ENCODE data around the gene KRT82. TPM values are rescaled to one million over a fixed set of nuclear protein-coding genes. Genes with fewer than 3 reads are reported as not detected.

Gene KRT82
- total RNA-seq, 4 donors from 2014 or later, result not detected

DNA sequence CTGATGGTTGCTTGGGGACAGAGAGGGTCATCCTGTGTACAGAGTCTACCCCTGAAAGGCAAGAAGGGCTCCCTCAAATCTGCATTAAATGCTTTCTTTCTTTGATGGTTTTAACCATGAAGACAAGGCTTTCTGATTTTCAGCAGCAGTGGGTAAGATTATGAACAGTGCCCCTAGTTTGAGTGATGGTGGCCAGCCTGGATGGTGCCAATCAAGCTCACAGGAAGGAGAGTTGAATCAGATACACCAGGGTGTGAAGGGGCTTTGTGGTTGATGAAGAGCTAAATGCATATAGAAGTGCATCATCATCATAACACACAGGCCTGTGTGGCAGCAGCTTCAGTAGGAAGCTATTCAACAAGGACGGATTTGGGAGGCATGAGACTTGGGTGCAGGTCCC is 44.6 kb downstream of the KRT82 start:
- H3K9me3 ChIP-seq, result no peaks in the 10 kb centered on the region
- H3K27ac ChIP-seq, result no peak overlapping the region
- no peaks in the 10 kb centered on the region for H3K36me3 ChIP-seq
- no peak for DNase-seq
- H3K4me1 ChIP-seq, result peaks cover 0 to 14% (median 3%) of the 10 kb centered on the region in 4 donors
- H3K4me3 ChIP-seq, result no peak overlapping the region
- no peak for TF ChIP-seq CTCF (IDR thresholded peaks at IDR 0.05)
- H3K27me3 ChIP-seq, result no peaks in the 10 kb centered on the region

DNA sequence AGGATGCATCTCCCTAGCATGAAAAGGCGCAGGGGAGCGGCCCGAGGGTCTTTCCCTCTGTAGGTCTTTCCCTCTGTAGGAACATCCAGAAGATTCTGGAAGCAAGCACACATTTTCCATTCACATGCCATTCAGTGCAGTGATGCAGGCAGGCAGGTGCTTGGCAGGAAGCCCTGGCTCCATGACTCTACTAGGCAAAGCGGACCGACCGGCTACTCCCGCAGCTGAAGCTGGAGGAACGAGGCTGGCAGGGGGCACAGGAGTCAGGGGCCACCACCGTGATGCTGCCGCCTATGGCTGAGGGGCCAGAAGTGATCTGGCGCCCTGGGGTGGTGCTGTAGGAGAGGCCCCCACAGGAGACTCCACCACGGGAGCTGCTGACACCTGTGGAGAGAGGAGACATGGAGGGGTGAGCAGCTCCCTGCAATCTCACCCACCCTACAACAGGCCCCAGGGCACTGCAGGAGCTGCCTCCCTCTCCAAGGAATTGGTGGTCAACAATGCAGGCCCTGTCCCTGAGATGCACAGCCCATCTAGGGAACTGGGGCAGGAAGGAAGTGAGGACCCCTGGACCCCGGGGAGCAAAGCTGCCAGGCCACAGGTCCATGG is 45.4 kb downstream of the KRT82 start:
- Histone ChIP-seq H3K4me1 (peaks cover 0 to 14% (median 3%) of the 10 kb centered on the region in 4 donors), H3K36me3 (no peaks in the 10 kb centered on the region), H3K4me3 (no peak overlapping the region), H3K27me3 (no peaks in the 10 kb centered on the region), H3K27ac (no peak overlapping the region), H3K9me3 (no peaks in the 10 kb centered on the region)
- no peak for DNase-seq
- TF ChIP-seq CTCF (IDR thresholded peaks at IDR 0.05) (no peak), POLR2A (IDR thresholded peaks at IDR 0.05) (no peak)

- H3K27ac ChIP-seq, result no peak overlapping the region
- H3K36me3 ChIP-seq, result no peaks in the 10 kb centered on the region
- H3K4me1 ChIP-seq, result peaks cover 0 to 14% (median 3%) of the 10 kb centered on the region in 4 donors
- TF ChIP-seq CTCF (IDR thresholded peaks at IDR 0.05) (no peak), POLR2A (IDR thresholded peaks at IDR 0.05) (no peak)
- no peak overlapping the region for H3K4me3 ChIP-seq
- no peaks in the 10 kb centered on the region for H3K27me3 ChIP-seq
- H3K9me3 ChIP-seq, result no peaks in the 10 kb centered on the region
- DNase-seq, result no peak
These were observed 46.0 kb downstream of the KRT82 start for GRCh38 chr12:52360106-52360662.

DNA sequence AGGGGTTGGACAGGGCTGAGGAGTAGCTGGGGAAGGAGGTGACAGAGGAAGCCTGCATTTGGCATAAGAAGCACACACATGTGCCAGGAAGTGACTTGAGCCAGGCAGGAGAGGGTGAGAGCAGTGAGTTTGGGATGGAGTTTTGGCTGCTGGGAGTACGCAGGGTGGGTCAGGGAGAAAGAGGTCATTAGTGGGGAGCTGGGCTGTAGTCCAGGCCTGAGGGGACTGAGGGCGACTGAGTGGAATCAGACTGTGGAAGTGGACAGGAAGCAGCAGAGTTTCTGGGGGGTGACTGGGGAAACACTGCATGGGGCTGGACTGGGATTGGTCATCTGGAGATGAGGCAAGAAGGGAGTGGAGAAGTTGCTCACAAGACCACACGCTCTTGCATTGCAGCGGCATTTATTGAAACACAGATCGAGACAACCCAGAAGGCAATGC is 46.5 kb downstream of the KRT82 start:
- Histone ChIP-seq H3K27me3 (no peaks in the 10 kb centered on the region), H3K27ac (no peak overlapping the region), H3K9me3 (no peaks in the 10 kb centered on the region), H3K4me3 (no peak overlapping the region), H3K4me1 (peaks cover 0 to 14% (median 3%) of the 10 kb centered on the region in 4 donors), H3K36me3 (no peaks in the 10 kb centered on the region)
- TF ChIP-seq POLR2A (IDR thresholded peaks at IDR 0.05), result no peak
- no peak for TF ChIP-seq CTCF (IDR thresholded peaks at IDR 0.05)
- DNase-seq, result no peak

DNA sequence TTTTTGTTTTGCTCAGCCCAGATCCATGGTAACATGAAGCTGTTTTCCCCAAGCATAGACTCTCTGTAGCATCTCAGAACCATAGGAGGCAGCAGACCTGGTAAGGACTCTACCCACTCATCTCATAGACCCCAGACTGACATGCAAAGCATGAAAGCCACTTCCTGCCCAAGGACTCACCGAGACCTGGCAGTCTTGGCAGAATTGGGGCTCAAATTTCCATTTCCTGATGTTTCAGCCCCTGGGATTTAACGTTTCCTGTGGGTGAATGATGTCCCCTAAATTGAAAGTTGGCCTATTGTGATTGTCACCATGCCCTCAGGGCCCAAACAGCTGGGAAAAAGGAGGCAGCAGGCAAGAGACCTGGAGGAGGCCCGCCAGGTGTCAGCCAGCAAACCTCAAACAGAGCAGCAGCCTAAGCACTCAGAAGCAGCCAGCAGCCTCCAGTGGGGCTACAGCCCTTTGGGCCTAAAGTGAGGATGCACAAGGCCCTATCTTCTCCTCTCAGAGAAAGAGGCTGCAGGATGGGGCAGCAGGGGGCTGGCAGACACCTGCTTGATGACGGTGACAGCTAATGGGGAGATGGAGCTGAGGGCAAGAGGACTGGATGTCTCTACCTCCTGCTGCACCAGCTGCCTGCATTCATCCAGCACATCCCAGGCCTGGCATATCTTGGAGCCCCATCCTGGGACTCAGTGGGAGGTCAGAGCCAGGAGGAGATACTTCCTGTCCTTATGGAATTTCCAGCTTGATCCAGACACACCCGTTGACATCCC is 47.4 kb downstream of the KRT82 start:
- no peaks in the 10 kb centered on the region for H3K36me3 ChIP-seq
- peak overlapping the region in 1 of 4 donors; percentile 31 for H3K27ac ChIP-seq
- no peak overlapping the region for H3K4me3 ChIP-seq
- peaks cover 0 to 14% (median 3%) of the 10 kb centered on the region in 4 donors for H3K4me1 ChIP-seq
- DNase-seq, result peak in 2 of 3 donors; percentile 56 to 71
- H3K9me3 ChIP-seq, result no peaks in the 10 kb centered on the region
- H3K27me3 ChIP-seq, result no peaks in the 10 kb centered on the region
- TF ChIP-seq CTCF (IDR thresholded peaks at IDR 0.05) (no peak), POLR2A (IDR thresholded peaks at IDR 0.05) (no peak)
